ENCODE results near the gene IL22RA1. TPM values are rescaled to one million over a fixed set of nuclear protein-coding genes. Genes with fewer than 3 reads are reported as not detected.

IL22RA1 gene
- total RNA-seq, 2 experiments from 2014 or later = not detected

GRCh38 chr1:24077278-24077978, 65.5 kb downstream of the IL22RA1 start:
- DNase-seq (no peak), ATAC-seq (no peak)
- H3K9me3 Mint-ChIP-seq (ENCODE audit: insufficient read depth) = no peaks in the 10 kb centered on the region
- no peaks in the 10 kb centered on the region for H3K4me1 Mint-ChIP-seq (ENCODE audit: low read depth)
- H3K36me3 Mint-ChIP-seq (ENCODE audit: low read depth) = no peaks in the 10 kb centered on the region
- ChIA-PET CTCF (no interaction called here), POLR2A (no interaction called here)
- H3K27me3 Mint-ChIP-seq (ENCODE audit: low read depth) = peaks cover 4% of the 10 kb centered on the region
- no peak overlapping the region for H3K27ac Mint-ChIP-seq
- H3K4me3 Mint-ChIP-seq = no peak overlapping the region

- ChIA-PET POLR2A (no interaction called here), CTCF (no interaction called here)
- H3K4me1 Mint-ChIP-seq (ENCODE audit: low read depth) = peaks cover 1% of the 10 kb centered on the region
- DNase-seq = no peak
- no peaks in the 10 kb centered on the region for H3K36me3 Mint-ChIP-seq (ENCODE audit: low read depth)
- no peak overlapping the region for H3K4me3 Mint-ChIP-seq
- no peak for ATAC-seq
- peaks cover 5% of the 10 kb centered on the region for H3K27me3 Mint-ChIP-seq (ENCODE audit: low read depth)
- H3K9me3 Mint-ChIP-seq (ENCODE audit: insufficient read depth) = no peaks in the 10 kb centered on the region
- H3K27ac Mint-ChIP-seq = no peak overlapping the region
These were observed 67.0 kb downstream of the IL22RA1 start for GRCh38 chr1:24075946-24076345.

GRCh38 chr1:24075590-24075854, 67.4 kb downstream of the IL22RA1 start:
- H3K36me3 Mint-ChIP-seq (ENCODE audit: low read depth) = no peaks in the 10 kb centered on the region
- ATAC-seq = no peak
- no peak for DNase-seq
- no peaks in the 10 kb centered on the region for H3K9me3 Mint-ChIP-seq (ENCODE audit: insufficient read depth)
- ChIA-PET CTCF (no interaction called here), POLR2A (no interaction called here)
- no peak overlapping the region for H3K4me3 Mint-ChIP-seq
- no peak overlapping the region for H3K27ac Mint-ChIP-seq
- H3K27me3 Mint-ChIP-seq (ENCODE audit: low read depth) = peaks cover 8% of the 10 kb centered on the region
- H3K4me1 Mint-ChIP-seq (ENCODE audit: low read depth) = peaks cover 2% of the 10 kb centered on the region

DNA sequence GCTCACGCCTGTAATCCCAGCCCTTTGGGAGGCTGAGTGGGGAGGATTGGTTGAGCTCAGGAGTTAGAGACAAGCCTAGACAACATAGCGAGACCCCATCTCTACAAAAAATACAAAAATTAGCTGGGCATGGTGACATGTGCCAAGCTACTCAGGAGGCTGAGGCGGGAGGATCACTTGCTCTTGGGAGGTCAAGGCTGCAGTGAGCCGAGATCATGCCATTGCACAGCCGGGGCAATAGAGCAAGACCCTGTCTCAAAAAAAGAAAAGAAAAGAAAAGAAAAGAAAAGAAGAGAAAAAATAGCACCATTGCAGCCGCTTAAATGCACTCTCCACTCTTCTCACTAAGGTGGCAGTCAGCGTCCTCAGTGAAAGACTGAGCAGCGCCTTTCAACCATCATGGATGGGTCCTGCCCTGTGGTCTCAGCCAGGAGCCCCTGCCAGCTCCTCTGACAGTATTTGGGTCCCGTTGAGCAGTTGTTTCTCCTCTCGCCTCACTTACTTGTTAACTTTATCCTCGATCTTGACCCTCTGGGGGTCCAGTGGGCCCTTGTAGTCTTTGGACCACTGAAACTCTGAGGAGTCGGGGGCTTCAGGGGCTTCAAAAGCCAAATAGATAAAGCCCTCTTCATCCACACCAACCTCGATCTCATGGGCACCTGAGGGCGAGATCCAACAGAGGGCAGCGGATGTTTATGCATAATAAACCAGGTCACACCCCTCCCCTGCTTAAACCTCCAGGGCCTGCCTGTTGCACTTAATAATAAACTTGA, 67.9 kb downstream of the IL22RA1 start:
- peaks cover 2% of the 10 kb centered on the region for H3K4me1 Mint-ChIP-seq (ENCODE audit: low read depth)
- no peaks in the 10 kb centered on the region for H3K36me3 Mint-ChIP-seq (ENCODE audit: low read depth)
- DNase-seq (no peak), ATAC-seq (no peak)
- POLR2A ChIA-PET = interaction anchor here (0.5 kb wide), 1 partner anchor 369 kb away, joined by 4 read pairs; no protein-coding TSS in a partner anchor
- CTCF ChIA-PET = no interaction called here
- peaks cover 8% of the 10 kb centered on the region for H3K27me3 Mint-ChIP-seq (ENCODE audit: low read depth)
- H3K9me3 Mint-ChIP-seq (ENCODE audit: insufficient read depth) = no peaks in the 10 kb centered on the region
- no peak overlapping the region for H3K27ac Mint-ChIP-seq
- H3K4me3 Mint-ChIP-seq = no peak overlapping the region

DNA sequence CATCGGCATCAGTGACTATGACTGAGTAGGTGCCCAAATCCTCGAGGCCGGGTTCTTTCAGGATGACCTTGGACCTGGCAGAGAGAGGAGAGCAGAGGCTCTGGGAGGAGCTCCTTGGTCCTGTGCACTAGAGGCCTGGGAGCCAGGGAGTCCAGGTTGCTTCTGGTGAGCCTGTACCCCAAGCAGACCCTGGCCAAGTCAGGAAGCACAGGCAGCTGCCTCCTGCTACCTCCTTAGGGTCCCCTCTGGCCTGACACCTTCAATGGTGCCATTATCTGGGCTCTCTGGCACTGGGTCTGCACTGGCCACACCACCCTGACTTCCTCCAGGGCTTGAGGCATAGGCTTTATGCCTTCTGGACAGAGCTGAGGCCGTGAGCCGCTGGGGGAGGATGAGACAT, 68.7 kb downstream of the IL22RA1 start:
- ATAC-seq (no peak), DNase-seq (no peak)
- Mint-ChIP-seq H3K9me3 (ENCODE audit: insufficient read depth) (no peaks in the 10 kb centered on the region), H3K4me3 (no peak overlapping the region), H3K36me3 (ENCODE audit: low read depth) (no peaks in the 10 kb centered on the region), H3K27me3 (ENCODE audit: low read depth) (peaks cover 9% of the 10 kb centered on the region), H3K4me1 (ENCODE audit: low read depth) (peaks cover 2% of the 10 kb centered on the region), H3K27ac (no peak overlapping the region)
- ChIA-PET CTCF (no interaction called here), POLR2A (interaction anchor here (0.5 kb wide), 1 partner anchor 370 kb away, joined by 4 read pairs; no protein-coding TSS in a partner anchor)

DNA sequence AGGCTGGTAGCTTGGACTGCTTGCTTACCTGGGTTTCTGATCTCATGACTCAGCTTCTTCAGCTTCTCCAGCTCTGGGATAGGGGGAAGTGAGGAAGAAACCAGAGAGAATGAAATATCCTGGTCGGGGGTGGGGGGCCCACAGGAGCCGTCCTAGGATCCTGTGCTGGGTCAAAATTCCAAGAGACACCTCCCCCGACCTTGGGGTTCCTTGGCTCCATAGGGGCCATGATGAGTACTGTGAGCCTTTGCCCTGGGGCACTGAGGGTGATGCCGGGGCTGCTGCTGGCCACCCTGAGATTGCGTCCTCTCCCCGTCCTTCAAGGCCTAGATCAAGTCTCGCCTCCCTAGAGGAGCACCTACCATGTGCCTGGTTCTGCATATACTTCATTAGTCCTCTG, 71.0 kb downstream of the IL22RA1 start:
- Mint-ChIP-seq H3K27me3 (ENCODE audit: low read depth) (peaks cover 6% of the 10 kb centered on the region), H3K27ac (no peak overlapping the region)
- no peak for ATAC-seq

GRCh38 chr1:24070821-24071393, 72.0 kb downstream of the IL22RA1 start:
- no peaks in the 10 kb centered on the region for H3K9me3 Mint-ChIP-seq (ENCODE audit: insufficient read depth)
- ChIA-PET POLR2A (no interaction called here), CTCF (interaction anchor here (0.7 to 3.3 kb wide), 21 partner anchors 12 to 709 kb away, joined by 3 to 14 read pairs (median 4); partner anchors contain the start of gene MYOM3)
- ATAC-seq = peak; percentile 88
- DNase-seq = peak; percentile 81
- peaks cover 6% of the 10 kb centered on the region for H3K27me3 Mint-ChIP-seq (ENCODE audit: low read depth)
- H3K27ac Mint-ChIP-seq = no peak overlapping the region
- no peak overlapping the region for H3K4me3 Mint-ChIP-seq
- H3K36me3 Mint-ChIP-seq (ENCODE audit: low read depth) = no peaks in the 10 kb centered on the region
- H3K4me1 Mint-ChIP-seq (ENCODE audit: low read depth) = peaks cover 2% of the 10 kb centered on the region

More for the DNA sequence above, 71.0 kb downstream of the IL22RA1 start:
- ChIA-PET POLR2A (interaction anchor here (0.5 kb wide), 1 partner anchor 504 kb away, joined by 3 read pairs; no protein-coding TSS in a partner anchor), CTCF (interaction anchor here (0.9 to 3.3 kb wide), 11 partner anchors 30 to 320 kb away, joined by 3 to 14 read pairs (median 5); partner anchors contain the start of gene MYOM3)
- Mint-ChIP-seq H3K9me3 (ENCODE audit: insufficient read depth) (no peaks in the 10 kb centered on the region), H3K4me3 (no peak overlapping the region), H3K4me1 (ENCODE audit: low read depth) (peaks cover 2% of the 10 kb centered on the region), H3K36me3 (ENCODE audit: low read depth) (no peaks in the 10 kb centered on the region)
- no peak for DNase-seq

GRCh38 chr1:24069817-24070216, 73.1 kb downstream of the IL22RA1 start:
- DNase-seq = no peak
- Mint-ChIP-seq H3K4me3 (no peak overlapping the region), H3K27me3 (ENCODE audit: low read depth) (peaks cover 6% of the 10 kb centered on the region), H3K36me3 (ENCODE audit: low read depth) (no peaks in the 10 kb centered on the region), H3K27ac (no peak overlapping the region), H3K9me3 (ENCODE audit: insufficient read depth) (no peaks in the 10 kb centered on the region), H3K4me1 (ENCODE audit: low read depth) (peaks cover 2% of the 10 kb centered on the region)
- no peak for ATAC-seq
- POLR2A ChIA-PET = no interaction called here
- CTCF ChIA-PET = interaction anchor here (1.5 to 3.3 kb wide), 4 partner anchors 41 to 322 kb away, joined by 3 to 14 read pairs (median 6); partner anchors contain the start of gene MYOM3

Other genes with a start within 250 kb of the IL22RA1 start
- 1 to 10 TPM; 3.4 to 3.7 TPM for gene CNR2, start 229.8 kb downstream of the IL22RA1 start, total RNA-seq
- gene PNRC2, start 183.3 kb downstream of the IL22RA1 start, total RNA-seq = 100 to 1,000 TPM; 129 to 134 TPM
- gene SRSF10, start 162.8 kb downstream of the IL22RA1 start, total RNA-seq = 100 to 1,000 TPM; 223 to 228 TPM
- not detected for gene MYOM3, start 31.0 kb downstream of the IL22RA1 start, total RNA-seq
- gene IFNLR1, start 44.1 kb upstream of the IL22RA1 start, total RNA-seq = 1 to 10 TPM; 2.6 to 4.0 TPM
- gene GRHL3, start 176.2 kb upstream of the IL22RA1 start, total RNA-seq = not detected